ENCODE measurements around the gene AHDC1. TPM values are rescaled to one million over a fixed set of nuclear protein-coding genes. Genes with fewer than 3 reads are reported as not detected.
"Not testable (repeated sequence)": the region's sequence is repeated elsewhere in the genome, so short reads cannot be mapped to it uniquely, and the experiment has no call there.

The AHDC1 gene
- total and polyA plus RNA-seq, 12 donors = 17.0 to 53.1 (median 40.7) TPM

DNA sequence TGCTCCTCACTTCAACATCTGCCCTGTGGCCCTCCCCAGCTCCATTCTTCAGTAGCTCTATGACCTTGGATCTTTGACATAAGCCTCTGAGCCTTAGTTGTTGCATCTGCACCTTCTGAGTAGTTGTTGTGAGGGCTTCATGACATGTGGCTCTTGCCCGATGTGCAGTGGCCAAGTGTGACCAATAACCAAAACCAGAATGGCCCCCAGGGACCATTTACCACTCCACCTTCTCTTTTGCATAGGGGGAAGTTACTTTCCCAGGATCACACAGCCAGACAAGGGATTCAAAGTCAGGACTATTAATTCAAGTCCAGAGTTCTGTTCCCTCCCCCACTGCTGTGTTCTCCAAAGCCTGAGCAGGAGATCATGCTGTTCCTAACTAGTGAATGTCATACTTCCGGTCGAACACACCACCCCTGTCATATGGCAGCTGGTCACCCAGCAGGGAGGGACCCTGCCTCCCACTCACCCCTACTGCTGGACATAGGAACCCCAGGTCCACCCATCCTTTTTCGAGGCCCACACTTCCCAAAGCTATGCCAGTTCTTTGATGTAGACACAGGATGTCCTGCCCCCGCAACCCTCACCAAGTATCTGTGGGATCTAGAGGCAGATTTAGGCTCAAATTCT, 27.0 kb upstream of the AHDC1 start:
- Histone ChIP-seq H3K4me1 (peaks cover 18 to 98% (median 55%) of the 10 kb centered on the region in 9 donors), H3K27me3 (peaks cover 0 to 14% (median 0%) of the 10 kb centered on the region in 7 donors), H3K36me3 (no peaks in the 10 kb centered on the region), H3K27ac (peak overlapping the region; percentile 78 to 93 (median 85)), H3K4me3 (no peak overlapping the region), H3K9me3 (no peaks in the 10 kb centered on the region)
- intact Hi-C loops (cut with DNase I) = loop anchor here in 1 of 10 donors (1.0 kb wide), 1 partner anchor 29 kb away; no protein-coding TSS in a partner anchor
- WGBS, 2 donors = 53 to 60% methylated on average over 5 of the region's 5 CpGs
- DNase-seq = peak in 1 of 2 donors; percentile 56
- TF ChIP-seq, protein P1, sequence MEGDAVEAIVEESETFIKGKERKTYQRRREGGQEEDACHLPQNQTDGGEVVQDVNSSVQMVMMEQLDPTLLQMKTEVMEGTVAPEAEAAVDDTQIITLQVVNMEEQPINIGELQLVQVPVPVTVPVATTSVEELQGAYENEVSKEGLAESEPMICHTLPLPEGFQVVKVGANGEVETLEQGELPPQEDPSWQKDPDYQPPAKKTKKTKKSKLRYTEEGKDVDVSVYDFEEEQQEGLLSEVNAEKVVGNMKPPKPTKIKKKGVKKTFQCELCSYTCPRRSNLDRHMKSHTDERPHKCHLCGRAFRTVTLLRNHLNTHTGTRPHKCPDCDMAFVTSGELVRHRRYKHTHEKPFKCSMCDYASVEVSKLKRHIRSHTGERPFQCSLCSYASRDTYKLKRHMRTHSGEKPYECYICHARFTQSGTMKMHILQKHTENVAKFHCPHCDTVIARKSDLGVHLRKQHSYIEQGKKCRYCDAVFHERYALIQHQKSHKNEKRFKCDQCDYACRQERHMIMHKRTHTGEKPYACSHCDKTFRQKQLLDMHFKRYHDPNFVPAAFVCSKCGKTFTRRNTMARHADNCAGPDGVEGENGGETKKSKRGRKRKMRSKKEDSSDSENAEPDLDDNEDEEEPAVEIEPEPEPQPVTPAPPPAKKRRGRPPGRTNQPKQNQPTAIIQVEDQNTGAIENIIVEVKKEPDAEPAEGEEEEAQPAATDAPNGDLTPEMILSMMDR (IDR thresholded peaks at IDR 0.05) = no peak
- peak; percentile 25 to 88 (median 68) for ATAC-seq

DNA sequence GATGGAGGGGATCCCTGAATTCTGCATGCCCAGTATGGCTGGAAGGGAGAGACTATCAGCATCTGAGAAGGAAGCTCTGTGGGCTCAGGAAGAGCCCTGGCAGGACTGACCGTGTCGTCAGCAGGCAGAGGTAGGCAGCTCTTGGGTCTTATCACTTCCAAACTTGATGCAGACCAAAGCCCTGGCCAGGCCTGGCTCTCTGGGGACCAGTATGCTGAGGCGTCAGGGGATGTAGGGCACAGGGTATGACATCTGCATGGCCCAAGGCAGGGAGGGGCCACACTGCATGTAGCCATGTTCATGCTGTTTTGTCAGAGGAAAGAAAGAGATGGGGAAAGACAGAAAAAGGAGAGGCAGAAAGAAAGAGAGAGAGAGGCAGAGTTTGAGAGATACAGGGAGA, 24.8 kb upstream of the AHDC1 start:
- no peak for ATAC-seq
- peaks cover 0 to 5% (median 0%) of the 10 kb centered on the region in 7 donors for H3K27me3 ChIP-seq
- TF ChIP-seq, protein P1 (IDR thresholded peaks at IDR 0.05) = no peak
- H3K9me3 ChIP-seq = no peaks in the 10 kb centered on the region
- 17 to 25% methylated on average over 3 of the region's 3 CpGs for WGBS, 2 donors
- peaks cover 0 to 10% (median 0%) of the 10 kb centered on the region in 9 donors for H3K36me3 ChIP-seq
- no peak overlapping the region for H3K4me3 ChIP-seq
- DNase-seq = no peak
- intact Hi-C loops (cut with DNase I) = no loop called here
- H3K27ac ChIP-seq = peak overlapping the region in 8 of 10 donors; percentile 49 to 93 (median 67)
- H3K4me1 ChIP-seq = peaks cover 18 to 98% (median 53%) of the 10 kb centered on the region in 9 donors

DNA sequence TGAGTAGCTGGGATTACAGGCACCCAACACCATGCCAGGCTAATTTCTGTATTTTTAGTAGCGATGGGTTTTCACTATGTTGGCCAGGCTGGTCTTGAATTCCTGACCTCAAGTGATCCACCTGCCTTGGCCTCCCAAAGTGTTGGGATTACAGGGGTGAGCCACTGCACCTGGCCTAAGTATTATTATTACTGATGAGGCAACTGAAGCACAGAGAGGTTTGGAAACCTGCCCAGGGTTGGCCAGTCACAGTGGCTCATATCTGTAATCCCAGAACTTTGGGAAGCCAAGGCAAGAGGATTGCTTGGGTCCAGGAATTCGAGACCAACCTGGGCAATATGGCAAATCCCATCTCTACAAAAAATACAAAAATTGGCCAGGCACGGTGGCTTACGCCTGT, 23.8 kb upstream of the AHDC1 start:
- Histone ChIP-seq H3K27ac (peak overlapping the region in 1 of 10 donors; percentile 5), H3K4me1 (peaks cover 16 to 98% (median 43%) of the 10 kb centered on the region in 9 donors), H3K36me3 (peaks cover 0 to 18% (median 0%) of the 10 kb centered on the region in 9 donors)
- H3K4me3 ChIP-seq; ATAC-seq; H3K27me3 ChIP-seq; intact Hi-C loops (cut with DNase I); H3K9me3 ChIP-seq; DNase-seq: not testable (repeated sequence)
- WGBS, 2 donors = 95 to 100% methylated on average over 4 of the region's 4 CpGs

DNA sequence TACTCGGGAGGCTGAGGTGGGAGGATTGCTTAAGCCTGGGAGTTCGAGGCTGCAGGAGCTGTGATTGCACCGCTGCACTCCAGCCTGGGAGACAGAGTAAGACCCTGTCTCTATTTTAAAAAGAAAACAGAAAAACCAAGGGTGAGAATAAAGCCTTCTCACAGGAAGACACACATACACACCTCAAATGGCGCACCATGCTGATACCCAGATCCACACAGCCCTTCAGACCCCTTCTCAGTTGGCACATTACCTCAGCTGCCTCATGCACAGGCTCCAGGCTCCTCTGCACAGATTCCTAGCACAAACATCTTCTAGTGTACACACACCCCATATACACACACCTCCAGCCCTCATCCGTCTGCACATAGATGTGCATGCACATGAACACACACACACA, 23.1 kb upstream of the AHDC1 start:
- Histone ChIP-seq H3K4me1 (peaks cover 16 to 97% (median 36%) of the 10 kb centered on the region in 9 donors), H3K4me3 (no peak overlapping the region), H3K27ac (peak overlapping the region in 1 of 10 donors; percentile 80), H3K27me3 (no peaks in the 10 kb centered on the region), H3K9me3 (no peaks in the 10 kb centered on the region), H3K36me3 (peaks cover 0 to 18% (median 0%) of the 10 kb centered on the region in 9 donors)
- WGBS, 2 donors = 94 to 98% methylated on average over 5 of the region's 5 CpGs
- TF ChIP-seq, protein P1 (IDR thresholded peaks at IDR 0.05) = no peak
- no peak for DNase-seq
- intact Hi-C loops (cut with DNase I) = no loop called here
- no peak for ATAC-seq
